ENCODE results near the gene LRFN2. TPM values are rescaled to one million over a fixed set of nuclear protein-coding genes. Genes with fewer than 3 reads are reported as not detected.

The LRFN2 gene
- total RNA-seq, 1 donor: not detected

- Histone ChIP-seq H3K36me3 (ENCODE audit: insufficient read depth, low read length) (no peaks in the 10 kb centered on the region), H3K4me1 (ENCODE audit: insufficient read depth, low read length) (no peaks in the 10 kb centered on the region), H3K79me2 (ENCODE audit: insufficient read depth, low read length) (no peaks in the 10 kb centered on the region), H3K4me2 (ENCODE audit: insufficient read depth, low read length) (no peak overlapping the region), H3K9me3 (ENCODE audit: low read depth, low read length) (no peaks in the 10 kb centered on the region), H2AFZ (ENCODE audit: low read length) (no peak overlapping the region), H4K20me1 (ENCODE audit: insufficient read depth, low read length) (no peaks in the 10 kb centered on the region), H3K27me3 (ENCODE audit: insufficient read depth, low read length) (no peaks in the 10 kb centered on the region), H3K4me3 (ENCODE audit: insufficient read depth, low read length) (no peak overlapping the region), H3K27ac (ENCODE audit: low read depth, low read length) (no peak overlapping the region)
- TF ChIP-seq CTCF (IDR thresholded peaks at IDR 0.05; ENCODE audit: extremely low read depth, low read depth, low read length): no peak
- DNase-seq (ENCODE audit: insufficient read length, low spot score, missing footprints): no peak
Measured at GRCh38 chr6:40611912-40612311, 24.7 kb upstream of the LRFN2 start.

- no peak for TF ChIP-seq CTCF (IDR thresholded peaks at IDR 0.05; ENCODE audit: extremely low read depth, low read depth, low read length)
- H3K4me1 ChIP-seq (ENCODE audit: insufficient read depth, low read length): no peaks in the 10 kb centered on the region
- H3K27ac ChIP-seq (ENCODE audit: low read depth, low read length): no peak overlapping the region
- no peak overlapping the region for H3K4me3 ChIP-seq (ENCODE audit: insufficient read depth, low read length)
- H2AFZ ChIP-seq (ENCODE audit: low read length): no peak overlapping the region
- H3K4me2 ChIP-seq (ENCODE audit: insufficient read depth, low read length): no peak overlapping the region
- H3K79me2 ChIP-seq (ENCODE audit: insufficient read depth, low read length): no peaks in the 10 kb centered on the region
- no peak for DNase-seq (ENCODE audit: insufficient read length, low spot score, missing footprints)
- H4K20me1 ChIP-seq (ENCODE audit: insufficient read depth, low read length): no peaks in the 10 kb centered on the region
- no peaks in the 10 kb centered on the region for H3K27me3 ChIP-seq (ENCODE audit: insufficient read depth, low read length)
- no peaks in the 10 kb centered on the region for H3K36me3 ChIP-seq (ENCODE audit: insufficient read depth, low read length)
- H3K9me3 ChIP-seq (ENCODE audit: low read depth, low read length): no peaks in the 10 kb centered on the region
Measured at GRCh38 chr6:40611434-40611833, 24.3 kb upstream of the LRFN2 start.

GRCh38 chr6:40610229-40610628 lies 23.1 kb upstream of the LRFN2 start:
- Histone ChIP-seq H3K27ac (ENCODE audit: low read depth, low read length) (no peak overlapping the region), H3K79me2 (ENCODE audit: insufficient read depth, low read length) (no peaks in the 10 kb centered on the region), H3K4me2 (ENCODE audit: insufficient read depth, low read length) (no peak overlapping the region), H3K27me3 (ENCODE audit: insufficient read depth, low read length) (no peaks in the 10 kb centered on the region), H3K4me1 (ENCODE audit: insufficient read depth, low read length) (no peaks in the 10 kb centered on the region), H2AFZ (ENCODE audit: low read length) (no peak overlapping the region), H3K36me3 (ENCODE audit: insufficient read depth, low read length) (no peaks in the 10 kb centered on the region), H3K9me3 (ENCODE audit: low read depth, low read length) (no peaks in the 10 kb centered on the region), H4K20me1 (ENCODE audit: insufficient read depth, low read length) (no peaks in the 10 kb centered on the region), H3K4me3 (ENCODE audit: insufficient read depth, low read length) (no peak overlapping the region)
- DNase-seq (ENCODE audit: insufficient read length, low spot score, missing footprints): no peak
- no peak for TF ChIP-seq CTCF (IDR thresholded peaks at IDR 0.05; ENCODE audit: extremely low read depth, low read depth, low read length)

GRCh38 chr6:40606981-40607380 lies 19.8 kb upstream of the LRFN2 start:
- H3K9me3 ChIP-seq (ENCODE audit: low read depth, low read length): no peaks in the 10 kb centered on the region
- H2AFZ ChIP-seq (ENCODE audit: low read length): no peak overlapping the region
- no peaks in the 10 kb centered on the region for H3K27me3 ChIP-seq (ENCODE audit: insufficient read depth, low read length)
- H3K4me2 ChIP-seq (ENCODE audit: insufficient read depth, low read length): no peak overlapping the region
- H3K4me1 ChIP-seq (ENCODE audit: insufficient read depth, low read length): no peaks in the 10 kb centered on the region
- no peaks in the 10 kb centered on the region for H3K36me3 ChIP-seq (ENCODE audit: insufficient read depth, low read length)
- no peaks in the 10 kb centered on the region for H4K20me1 ChIP-seq (ENCODE audit: insufficient read depth, low read length)
- H3K79me2 ChIP-seq (ENCODE audit: insufficient read depth, low read length): no peaks in the 10 kb centered on the region
- no peak for DNase-seq (ENCODE audit: insufficient read length, low spot score, missing footprints)
- TF ChIP-seq CTCF (IDR thresholded peaks at IDR 0.05; ENCODE audit: extremely low read depth, low read depth, low read length): no peak
- H3K27ac ChIP-seq (ENCODE audit: low read depth, low read length): no peak overlapping the region
- H3K4me3 ChIP-seq (ENCODE audit: insufficient read depth, low read length): no peak overlapping the region

Data from osteoblast (primary cell).